ENCODE measurements around the gene SPTBN5.

Gene SPTBN5

GRCh38 chr15:41862515-41863116 is 31.2 kb downstream of the SPTBN5 start:
- no peak for DNase-seq

GRCh38 chr15:41861736-41862356 is 32.0 kb downstream of the SPTBN5 start:
- DNase-seq = no peak

- no peak for DNase-seq
These were observed 33.6 kb downstream of the SPTBN5 start for GRCh38 chr15:41860049-41860828.

DNA sequence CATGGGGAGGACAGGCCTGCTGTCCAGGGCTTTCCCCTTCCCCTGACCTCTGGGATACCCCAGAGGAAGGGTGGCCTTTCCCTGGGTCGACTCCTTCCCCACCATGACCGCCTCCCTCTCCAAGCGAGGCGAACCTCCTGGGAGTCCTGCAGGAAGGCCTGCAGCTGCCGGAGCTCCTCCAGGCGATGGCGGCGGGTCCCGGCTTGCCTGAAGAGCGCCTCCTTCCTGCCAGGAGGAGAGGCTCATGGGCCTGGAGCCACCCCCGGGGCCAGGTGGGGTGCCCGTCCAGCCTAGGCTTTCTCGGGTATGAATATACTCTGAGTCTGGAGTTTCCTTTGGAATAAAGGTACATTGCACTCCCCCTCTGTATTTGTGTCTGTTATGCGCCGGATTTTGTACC is 35.1 kb downstream of the SPTBN5 start:
- DNase-seq = no peak

DNA sequence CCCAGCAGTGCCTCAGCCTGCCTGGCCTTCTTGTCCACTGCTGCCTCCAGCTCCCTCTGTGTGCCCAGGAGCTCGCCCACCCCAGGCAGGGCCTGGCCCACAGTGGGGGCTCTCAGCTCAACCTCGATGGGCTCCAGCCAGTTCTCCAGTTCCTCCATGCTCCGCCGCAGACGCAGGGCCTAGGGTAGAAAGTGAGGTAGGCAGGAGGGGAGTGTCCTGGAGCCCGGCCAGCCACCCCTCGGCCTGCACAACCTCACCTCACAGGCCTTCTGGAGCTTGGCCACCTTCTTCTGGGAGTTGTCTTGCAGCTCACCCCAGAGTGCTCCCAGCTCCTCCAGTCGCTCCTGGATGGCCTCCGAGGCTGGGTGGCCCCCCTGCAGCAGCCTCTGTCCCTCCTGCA is 36.5 kb downstream of the SPTBN5 start:
- DNase-seq = no peak

- no peak for DNase-seq
These were observed 37.1 kb downstream of the SPTBN5 start for GRCh38 chr15:41856716-41857115.

- DNase-seq = no peak
These were observed 37.6 kb downstream of the SPTBN5 start for GRCh38 chr15:41856262-41856661.

GRCh38 chr15:41855261-41855961 is 38.4 kb downstream of the SPTBN5 start:
- DNase-seq = no peak

DNA sequence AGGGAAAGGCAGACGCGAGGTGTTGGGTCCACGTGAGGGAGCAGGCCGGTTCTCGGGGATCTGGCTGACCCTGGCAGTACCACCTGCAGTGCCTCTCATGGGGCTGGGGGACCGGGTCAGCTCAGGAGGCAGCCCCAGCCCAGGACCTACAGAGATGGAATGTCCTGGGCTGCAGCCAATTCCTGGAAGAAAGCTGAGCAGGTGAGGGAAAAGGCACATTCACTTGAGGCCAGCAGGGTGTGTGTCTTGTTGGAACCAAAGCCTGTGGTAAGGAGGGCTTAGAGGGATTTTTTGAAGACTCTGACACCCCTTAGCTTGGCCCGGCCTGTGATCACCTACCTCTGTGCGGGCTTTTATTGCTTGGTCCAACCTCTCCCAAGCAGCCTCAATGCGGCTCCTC is 39.4 kb downstream of the SPTBN5 start:
- no peak for DNase-seq

DNA sequence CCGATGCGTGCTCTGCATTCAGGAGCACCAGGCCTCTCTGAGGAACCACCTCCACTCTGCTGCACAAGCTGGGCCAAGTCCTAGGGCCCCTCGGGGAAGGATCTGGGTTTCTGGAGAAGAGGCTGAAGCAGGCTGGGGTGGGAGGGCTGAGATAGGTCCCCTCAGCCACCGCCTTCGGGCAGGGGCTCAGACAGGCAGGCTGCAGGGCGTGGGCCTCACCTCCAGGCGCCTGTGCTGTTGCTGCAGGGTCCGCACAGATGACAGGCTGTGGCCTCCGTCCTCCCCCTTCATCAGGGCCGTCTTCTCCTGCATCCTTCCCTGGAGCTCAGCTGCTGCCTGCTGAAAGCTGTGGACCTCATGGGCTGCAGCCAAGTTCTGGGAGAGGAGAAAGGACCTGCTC is 40.0 kb downstream of the SPTBN5 start:
- DNase-seq = no peak

- DNase-seq = no peak
These were observed 40.9 kb downstream of the SPTBN5 start for GRCh38 chr15:41852736-41853590.

GRCh38 chr15:41851755-41852370 is 42.0 kb downstream of the SPTBN5 start:
- no peak for DNase-seq

GRCh38 chr15:41851167-41851523 is 42.7 kb downstream of the SPTBN5 start:
- no peak for DNase-seq

- DNase-seq = no peak
These were observed 43.2 kb downstream of the SPTBN5 start for GRCh38 chr15:41850482-41851166.

DNA sequence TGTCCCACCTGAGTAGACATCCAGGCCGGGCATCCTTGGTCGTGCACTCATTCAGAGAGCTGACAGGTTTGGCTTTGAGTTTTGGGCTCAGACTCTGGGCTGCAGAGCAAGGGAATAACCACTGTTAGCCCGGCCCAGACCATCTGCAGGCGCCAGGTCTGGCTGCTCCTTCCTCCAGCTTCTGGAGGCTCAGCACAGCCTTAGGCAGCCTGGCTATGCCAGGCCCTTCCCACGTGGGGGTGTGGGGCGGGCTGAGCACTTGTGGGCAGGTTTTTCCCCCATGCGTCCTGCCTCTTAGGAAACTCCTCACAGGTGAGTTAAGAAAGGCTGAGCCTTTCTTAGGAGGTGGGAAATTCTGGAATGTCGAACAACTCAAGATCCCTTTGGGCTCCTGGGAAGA is 44.0 kb downstream of the SPTBN5 start:
- no peak for DNase-seq

DNA sequence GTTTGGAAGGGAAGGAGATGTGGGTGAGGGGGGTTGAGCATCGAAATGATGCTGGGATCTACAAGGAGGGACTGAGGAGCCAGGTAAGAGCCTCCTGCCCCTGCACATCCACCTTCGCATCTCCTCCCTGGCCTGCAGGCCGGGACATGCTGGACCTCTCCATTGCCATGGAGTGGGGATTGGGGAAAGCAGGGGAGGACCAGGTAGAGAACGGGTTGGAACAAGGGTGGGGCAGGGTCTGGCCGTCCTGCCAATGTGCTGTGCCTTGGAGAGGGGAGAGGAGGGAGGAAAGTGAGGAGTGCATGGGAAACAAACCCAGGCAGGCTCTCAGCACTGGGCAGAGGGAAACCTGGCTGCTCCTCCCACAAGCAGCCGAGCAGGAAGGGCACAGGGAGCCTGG is 44.6 kb downstream of the SPTBN5 start:
- DNase-seq = no peak

DNA sequence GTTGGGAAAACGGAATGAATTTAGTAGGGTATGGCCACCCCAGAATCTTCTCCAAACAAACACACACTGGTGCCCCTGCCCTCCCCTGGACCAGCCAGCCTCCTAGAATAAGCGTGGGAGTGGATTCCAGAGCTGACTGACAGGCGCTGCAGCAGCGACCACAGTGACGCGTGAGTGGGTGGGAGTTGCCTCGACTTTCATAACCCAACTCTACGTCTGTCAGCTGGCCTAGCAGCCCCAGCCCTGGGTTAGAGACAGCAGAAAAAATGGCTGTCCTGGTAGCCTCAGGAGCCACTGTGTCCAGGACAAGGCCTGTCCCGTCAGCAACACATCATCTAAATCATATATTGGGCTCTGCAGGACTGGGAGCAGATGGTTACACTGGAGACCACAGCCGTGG is 45.2 kb downstream of the SPTBN5 start:
- DNase-seq = no peak

GRCh38 chr15:41847981-41848380 is 45.9 kb downstream of the SPTBN5 start:
- no peak for DNase-seq

DNA sequence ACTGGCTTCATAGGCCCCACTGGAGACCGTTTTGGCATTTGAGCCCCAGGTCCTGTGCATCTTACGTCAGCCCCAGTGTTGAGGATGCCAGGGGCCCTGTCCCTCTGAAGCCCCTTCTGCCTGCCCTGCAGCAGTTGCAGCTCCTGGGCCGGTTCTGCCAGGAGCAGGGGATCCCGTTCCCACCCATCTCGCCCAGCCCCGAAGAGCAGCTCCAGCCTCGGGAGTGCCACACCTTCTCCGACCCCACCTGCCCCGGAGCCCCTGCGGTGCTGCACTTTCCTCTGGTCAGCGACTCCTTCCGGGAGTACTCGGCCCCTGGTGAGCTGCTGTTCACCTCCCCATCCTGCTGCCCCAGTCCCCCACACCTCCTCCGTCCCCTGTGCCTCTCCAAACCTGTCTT is 46.6 kb downstream of the SPTBN5 start:
- DNase-seq = no peak

- no peak for DNase-seq
These were observed 49.0 kb downstream of the SPTBN5 start for GRCh38 chr15:41844814-41845213.

GRCh38 chr15:41843571-41843970 is 50.3 kb downstream of the SPTBN5 start:
- no peak for DNase-seq

DNA sequence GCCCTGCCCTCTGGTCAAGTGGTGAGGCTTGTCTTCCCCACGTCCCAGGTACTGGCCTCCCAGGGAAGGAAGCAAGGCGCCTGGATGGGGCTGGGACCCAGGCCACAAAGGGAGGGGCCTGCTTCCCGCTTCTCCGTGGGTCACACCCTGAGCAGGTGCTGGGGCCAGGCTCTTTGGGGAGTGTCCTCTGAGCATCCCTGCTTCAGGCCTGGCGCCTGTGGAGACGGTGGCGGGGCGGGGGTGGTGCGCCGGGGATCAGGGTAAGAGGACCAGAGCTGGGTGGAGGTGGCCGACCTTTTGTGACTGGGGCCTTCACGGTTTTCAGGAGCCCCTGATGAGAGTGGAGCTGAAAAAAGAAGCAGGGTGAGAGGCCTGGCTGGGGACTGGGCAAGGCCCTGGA is 51.6 kb downstream of the SPTBN5 start:
- no peak for DNase-seq
